WTC11 (cell line): ENCODE results near the gene STUB1.

Experiments
- CTCF ChIP-seq: fragments of 200-600 bp; IDR thresholded peaks from 2 replicates; pipeline ENCODE4 v1.8.0; 2022; ENCODE audit warnings: antibody characterized with exemption
- E2F1 ChIP-seq: sonication (generic); formaldehyde crosslinking; IDR thresholded peaks from 2 replicates; pipeline ENCODE4 v1.8.0; 2022; ENCODE audit warnings: mild to moderate bottlenecking, missing genetic modification reagents
- E2F5 ChIP-seq: sonication (generic); formaldehyde crosslinking; IDR thresholded peaks from 2 replicates; pipeline ENCODE4 v1.8.1; 2022; ENCODE audit warnings: mild to moderate bottlenecking, moderate library complexity, missing genetic modification reagents
- FOXP1 ChIP-seq: sonication (generic); formaldehyde crosslinking; IDR thresholded peaks from 2 replicates; pipeline ENCODE4 v1.8.0; 2022; ENCODE audit warnings: missing genetic modification reagents, mild to moderate bottlenecking, moderate library complexity, borderline replicate concordance
- MAX ChIP-seq: sonication (generic); formaldehyde crosslinking; IDR thresholded peaks from 2 replicates; pipeline ENCODE4 v1.8.0; 2022; ENCODE audit warnings: mild to moderate bottlenecking, missing genetic modification reagents
- MXD4 ChIP-seq: fragments of 250-450 bp; sonication (Bioruptor Pico); IDR thresholded peaks from 2 replicates; pipeline ENCODE4 v1.8.0; 2021; ENCODE audit warnings: mild to moderate bottlenecking, moderate library complexity, borderline replicate concordance
- NR2C2 ChIP-seq: sonication (generic); formaldehyde crosslinking; IDR thresholded peaks from 2 replicates; pipeline ENCODE4 v1.8.0; 2022; ENCODE audit warnings: mild to moderate bottlenecking, missing genetic modification reagents
- STAT6 ChIP-seq: sonication (generic); formaldehyde crosslinking; conservative IDR thresholded peaks from 2 replicates; pipeline ENCODE4 v1.8.1; 2023; ENCODE audit warnings: mild to moderate bottlenecking, low read depth, missing genetic modification reagents, moderate library complexity
- USF1 ChIP-seq: sonication (generic); formaldehyde crosslinking; IDR thresholded peaks from 2 replicates; pipeline ENCODE4 v1.8.0; 2022; ENCODE audit warnings: mild to moderate bottlenecking, missing genetic modification reagents

GRCh38 chr16:719815-720446, 39.7 kb downstream of the STUB1 start:
- no peak; the same call in 1 of the 2 replicates for TF ChIP-seq CTCF
- no peak for TF ChIP-seq MAX (CRISPR knock-in tag)
- no peak for TF ChIP-seq FOXP1 (CRISPR knock-in tag)
- no peak for TF ChIP-seq E2F1
- TF ChIP-seq MXD4 (CRISPR knock-in tag): no peak
- no peak for TF ChIP-seq NR2C2 (CRISPR knock-in tag)
- TF ChIP-seq USF1 (CRISPR knock-in tag): no peak
- no peak for TF ChIP-seq E2F5 (CRISPR knock-in tag)
- no peak for TF ChIP-seq STAT6 (CRISPR knock-in tag)
